Tibial nerve (tissue), 4 donors: ENCODE data around the gene RNF138.

ENCODE experiments used
- CTCF ChIP-seq, 5 experiments: fragments of 200-600 bp in 3 of 5; fragments of 450-650 bp in 2 of 5; sonication (generic) in 3 of 5; IDR thresholded peaks; one replicate each; pipeline ENCODE4 v1.5.1; 2016 to 2019; ENCODE audit warnings: antibody characterized with exemption in 5 of 5, mild to moderate bottlenecking in 3 of 5, moderate library complexity in 2 of 5
- EP300 ChIP-seq, 2 donors: sonication (generic); formaldehyde crosslinking; IDR thresholded peaks; one replicate each; pipeline ENCODE4 v1.6.1; 2017; ENCODE audit warnings: antibody characterized with exemption in 2 of 2, mild to moderate bottlenecking in 1 of 2
- POLR2A ChIP-seq, 2 donors: fragments of 450-650 bp; IDR thresholded peaks; one replicate each; pipeline ENCODE4 v1.6.1; 2017; ENCODE audit warnings: antibody characterized with exemption in 2 of 2, mild to moderate bottlenecking in 2 of 2, moderate library complexity in 2 of 2

- TF ChIP-seq CTCF (IDR thresholded peaks at IDR 0.05), result no peak
- TF ChIP-seq EP300 (IDR thresholded peaks at IDR 0.05), result no peak
- TF ChIP-seq POLR2A (IDR thresholded peaks at IDR 0.05), result no peak
Measured at GRCh38 chr18:32067375-32068167, 24.1 kb upstream of the RNF138 start.
